ENCODE measurements around the gene C9orf78. TPM values are rescaled to one million over a fixed set of nuclear protein-coding genes. Genes with fewer than 3 reads are reported as not detected.

Gene C9orf78
- total RNA-seq, 1 experiment from 2014 or later = 42.4 TPM

DNA sequence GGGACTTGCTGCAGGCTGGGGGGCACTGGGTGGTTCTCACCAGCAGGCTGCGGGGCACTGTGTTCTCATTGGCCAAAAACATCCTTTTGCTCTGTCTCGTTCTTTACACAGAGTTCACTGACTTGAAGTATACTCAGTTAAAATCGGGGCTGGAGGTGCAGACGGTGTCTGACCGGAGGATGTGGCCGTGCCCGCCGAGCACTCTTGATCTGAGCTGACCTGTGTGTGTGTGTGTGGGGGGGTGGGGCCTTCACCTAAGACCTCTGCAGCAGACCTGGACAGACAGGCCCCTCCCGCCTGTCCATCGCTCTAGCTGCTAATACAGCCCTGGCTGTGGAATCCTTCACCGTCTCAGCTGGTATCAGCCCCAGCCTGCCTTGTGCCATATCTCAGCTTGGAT, 25.0 kb downstream of the C9orf78 start:
- no peak for ATAC-seq
- Histone ChIP-seq H3K27me3 (ENCODE audit: low read length) (no peaks in the 10 kb centered on the region), H4K20me1 (ENCODE audit: low read length) (no peaks in the 10 kb centered on the region), H3F3A (ENCODE audit: low read length, unreplicated experiment) (no peaks in the 10 kb centered on the region), H3K36me3 (ENCODE audit: low read depth, low read length) (no peaks in the 10 kb centered on the region), H3K4me2 (ENCODE audit: low read length) (no peak overlapping the region), H3K4me1 (ENCODE audit: insufficient read depth, low read length) (no peaks in the 10 kb centered on the region), H2AFZ (ENCODE audit: low read length) (no peak overlapping the region), H3K27ac (ENCODE audit: low read length) (no peak overlapping the region), H3K79me2 (ENCODE audit: low read length) (no peaks in the 10 kb centered on the region), H3K9me2 (replicated peaks; ENCODE audit: low read length) (no peaks in the 10 kb centered on the region), H3K9ac (ENCODE audit: low read length) (no peak overlapping the region), H3K4me3 (ENCODE audit: low read length) (no peak overlapping the region), H3K9me3 (ENCODE audit: low read length) (no peaks in the 10 kb centered on the region)
- no TSS peak for BruUV-seq (replicated peaks)
- no peak for TF ChIP-seq EZH2 (IDR thresholded peaks at IDR 0.05; ENCODE audit: low read length, unreplicated experiment)
- TF ChIP-seq EZH2phosphoT487 (IDR thresholded peaks at IDR 0.05; ENCODE audit: borderline replicate concordance, low read length) = no peak
- TF ChIP-seq, protein P1, sequence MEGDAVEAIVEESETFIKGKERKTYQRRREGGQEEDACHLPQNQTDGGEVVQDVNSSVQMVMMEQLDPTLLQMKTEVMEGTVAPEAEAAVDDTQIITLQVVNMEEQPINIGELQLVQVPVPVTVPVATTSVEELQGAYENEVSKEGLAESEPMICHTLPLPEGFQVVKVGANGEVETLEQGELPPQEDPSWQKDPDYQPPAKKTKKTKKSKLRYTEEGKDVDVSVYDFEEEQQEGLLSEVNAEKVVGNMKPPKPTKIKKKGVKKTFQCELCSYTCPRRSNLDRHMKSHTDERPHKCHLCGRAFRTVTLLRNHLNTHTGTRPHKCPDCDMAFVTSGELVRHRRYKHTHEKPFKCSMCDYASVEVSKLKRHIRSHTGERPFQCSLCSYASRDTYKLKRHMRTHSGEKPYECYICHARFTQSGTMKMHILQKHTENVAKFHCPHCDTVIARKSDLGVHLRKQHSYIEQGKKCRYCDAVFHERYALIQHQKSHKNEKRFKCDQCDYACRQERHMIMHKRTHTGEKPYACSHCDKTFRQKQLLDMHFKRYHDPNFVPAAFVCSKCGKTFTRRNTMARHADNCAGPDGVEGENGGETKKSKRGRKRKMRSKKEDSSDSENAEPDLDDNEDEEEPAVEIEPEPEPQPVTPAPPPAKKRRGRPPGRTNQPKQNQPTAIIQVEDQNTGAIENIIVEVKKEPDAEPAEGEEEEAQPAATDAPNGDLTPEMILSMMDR (conservative IDR thresholded peaks at IDR 0.05; ENCODE audit: low read depth, low read length) = no peak
- CTCF ChIA-PET = no interaction called here
- POLR2A ChIA-PET (ENCODE audit: unreplicated experiment) = no interaction called here
- intact Hi-C loops (cut with micrococcal nuclease) = no loop called here
- DNase-seq = no peak

GRCh38 chr9:129809346-129809745, 25.7 kb downstream of the C9orf78 start:
- H3K36me3 ChIP-seq (ENCODE audit: low read depth, low read length) = no peaks in the 10 kb centered on the region
- no peaks in the 10 kb centered on the region for H3K27me3 ChIP-seq (ENCODE audit: low read length)
- no peaks in the 10 kb centered on the region for H3F3A ChIP-seq (ENCODE audit: low read length, unreplicated experiment)
- no peak for TF ChIP-seq EZH2phosphoT487 (IDR thresholded peaks at IDR 0.05; ENCODE audit: borderline replicate concordance, low read length)
- TF ChIP-seq EZH2 (IDR thresholded peaks at IDR 0.05; ENCODE audit: low read length, unreplicated experiment) = no peak
- TF ChIP-seq, protein P1 (conservative IDR thresholded peaks at IDR 0.05; ENCODE audit: low read depth, low read length) = no peak
- DNase-seq = no peak
- no peak overlapping the region for H3K4me2 ChIP-seq (ENCODE audit: low read length)
- CTCF ChIA-PET = no interaction called here
- POLR2A ChIA-PET (ENCODE audit: unreplicated experiment) = no interaction called here
- H3K9me2 ChIP-seq (replicated peaks; ENCODE audit: low read length) = no peaks in the 10 kb centered on the region
- H3K9ac ChIP-seq (ENCODE audit: low read length) = no peak overlapping the region
- BruUV-seq (replicated peaks) = no TSS peak
- peaks cover under 1% of the 10 kb centered on the region; the same call in 1 of the 2 replicates for H3K4me1 ChIP-seq (ENCODE audit: insufficient read depth, low read length)
- H3K4me3 ChIP-seq (ENCODE audit: low read length) = no peak overlapping the region
- H3K9me3 ChIP-seq (ENCODE audit: low read length) = no peaks in the 10 kb centered on the region
- no peak for ATAC-seq
- no peak overlapping the region for H2AFZ ChIP-seq (ENCODE audit: low read length)
- 0 out of 2 replicates have a peak, but pooled peaks cover under 1% of the 10 kb centered on the region for H3K79me2 ChIP-seq (ENCODE audit: low read length)
- no peaks in the 10 kb centered on the region for H4K20me1 ChIP-seq (ENCODE audit: low read length)
- intact Hi-C loops (cut with micrococcal nuclease) = no loop called here
- H3K27ac ChIP-seq (ENCODE audit: low read length) = no peak overlapping the region

- H3K79me2 ChIP-seq (ENCODE audit: low read length) = peaks cover 9% of the 10 kb centered on the region
- H4K20me1 ChIP-seq (ENCODE audit: low read length) = no peaks in the 10 kb centered on the region
- ATAC-seq (no peak), DNase-seq (no peak)
- no peak overlapping the region for H3K4me2 ChIP-seq (ENCODE audit: low read length)
- no peak overlapping the region for H3K27ac ChIP-seq (ENCODE audit: low read length)
- intact Hi-C loops (cut with micrococcal nuclease) = no loop called here
- CTCF ChIA-PET = no interaction called here
- no peaks in the 10 kb centered on the region for H3K27me3 ChIP-seq (ENCODE audit: low read length)
- TF ChIP-seq EZH2phosphoT487 (IDR thresholded peaks at IDR 0.05; ENCODE audit: borderline replicate concordance, low read length) = no peak
- no peak overlapping the region for H3K9ac ChIP-seq (ENCODE audit: low read length)
- no peak overlapping the region for H3K4me3 ChIP-seq (ENCODE audit: low read length)
- no peak overlapping the region for H2AFZ ChIP-seq (ENCODE audit: low read length)
- H3K9me2 ChIP-seq (replicated peaks; ENCODE audit: low read length) = no peaks in the 10 kb centered on the region
- H3K36me3 ChIP-seq (ENCODE audit: low read depth, low read length) = no peaks in the 10 kb centered on the region
- POLR2A ChIA-PET (ENCODE audit: unreplicated experiment) = no interaction called here
- H3K9me3 ChIP-seq (ENCODE audit: low read length) = no peaks in the 10 kb centered on the region
- peaks cover 5% of the 10 kb centered on the region; the same call in 1 of the 2 replicates for H3K4me1 ChIP-seq (ENCODE audit: insufficient read depth, low read length)
- no TSS peak for BruUV-seq (replicated peaks)
- no peaks in the 10 kb centered on the region for H3F3A ChIP-seq (ENCODE audit: low read length, unreplicated experiment)
Measured at GRCh38 chr9:129806061-129806460, 29.0 kb downstream of the C9orf78 start.

All from PC-3 (cell line).